OCI-LY3 (cell line): ENCODE data around the gene EMX1.

Source experiments
- EZH2phosphoT487 ChIP-seq: fragments of 200-600 bp; shearing (Covaris generic); IDR thresholded peaks from 2 replicates; pipeline ENCODE4 v1.6.1; 2018; ENCODE audit warnings: antibody characterized with exemption, mixed run types, low read depth
- TF ChIP-seq, protein P1 (sequence below): fragments of 200-600, 300-600 bp; sonication (generic); IDR thresholded peaks from 2 replicates; pipeline ENCODE4 v1.5.1; 2014; ENCODE audit warnings: antibody characterized with exemption, low read length, low read depth

DNA sequence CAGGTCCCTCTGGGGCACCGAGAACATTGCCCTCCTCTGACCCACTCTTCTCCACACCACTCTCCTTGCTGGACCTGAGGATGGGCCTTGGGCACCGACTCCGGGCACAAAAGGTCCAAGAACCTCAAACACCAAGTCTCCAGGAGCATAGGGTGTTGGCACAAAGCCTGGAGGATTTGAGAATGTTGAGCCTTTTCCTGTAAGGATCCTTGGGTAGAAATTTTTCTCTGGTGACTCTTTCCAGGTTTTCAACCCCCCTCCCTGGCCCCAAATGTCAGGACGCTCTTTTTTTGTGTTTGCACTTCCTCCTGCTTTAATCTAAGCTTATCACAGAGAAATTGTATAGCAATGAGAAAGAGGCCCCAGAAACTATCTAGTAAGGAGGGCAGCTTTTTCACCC lies 20.9 kb upstream of the EMX1 start:
- no peak for TF ChIP-seq EZH2phosphoT487
- TF ChIP-seq, protein P1, sequence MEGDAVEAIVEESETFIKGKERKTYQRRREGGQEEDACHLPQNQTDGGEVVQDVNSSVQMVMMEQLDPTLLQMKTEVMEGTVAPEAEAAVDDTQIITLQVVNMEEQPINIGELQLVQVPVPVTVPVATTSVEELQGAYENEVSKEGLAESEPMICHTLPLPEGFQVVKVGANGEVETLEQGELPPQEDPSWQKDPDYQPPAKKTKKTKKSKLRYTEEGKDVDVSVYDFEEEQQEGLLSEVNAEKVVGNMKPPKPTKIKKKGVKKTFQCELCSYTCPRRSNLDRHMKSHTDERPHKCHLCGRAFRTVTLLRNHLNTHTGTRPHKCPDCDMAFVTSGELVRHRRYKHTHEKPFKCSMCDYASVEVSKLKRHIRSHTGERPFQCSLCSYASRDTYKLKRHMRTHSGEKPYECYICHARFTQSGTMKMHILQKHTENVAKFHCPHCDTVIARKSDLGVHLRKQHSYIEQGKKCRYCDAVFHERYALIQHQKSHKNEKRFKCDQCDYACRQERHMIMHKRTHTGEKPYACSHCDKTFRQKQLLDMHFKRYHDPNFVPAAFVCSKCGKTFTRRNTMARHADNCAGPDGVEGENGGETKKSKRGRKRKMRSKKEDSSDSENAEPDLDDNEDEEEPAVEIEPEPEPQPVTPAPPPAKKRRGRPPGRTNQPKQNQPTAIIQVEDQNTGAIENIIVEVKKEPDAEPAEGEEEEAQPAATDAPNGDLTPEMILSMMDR, result no peak
